Measurements from ENCODE around the gene CD109. TPM values are rescaled to one million over a fixed set of nuclear protein-coding genes. Genes with fewer than 3 reads are reported as not detected.

CD109 gene
- total and polyA plus RNA-seq, 2 of the 8 experiments (the other 6 are each of a cell fraction or from before 2014, with no cell fraction given), result 1.4 to 5.3 TPM

DNA sequence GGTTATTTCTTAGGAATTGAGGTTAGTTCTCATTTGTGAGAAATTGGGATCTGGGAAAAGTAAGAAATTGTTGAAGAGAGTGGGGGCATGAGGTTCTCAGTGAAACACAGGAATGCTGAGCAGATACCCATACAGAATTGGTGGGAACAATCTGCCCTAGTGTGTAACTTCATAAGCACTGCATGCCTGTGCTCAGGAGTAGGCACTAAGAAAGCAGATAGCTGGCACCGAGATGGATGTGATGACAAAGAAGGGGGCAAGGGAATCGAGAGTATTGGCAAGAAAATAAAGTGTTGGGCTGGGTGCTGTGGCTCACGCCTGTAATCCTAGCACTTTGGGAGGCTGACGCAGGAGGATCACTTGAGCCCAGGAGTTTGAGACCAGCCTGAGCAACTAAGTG is 46.2 kb upstream of the CD109 start:
- no peaks in the 10 kb centered on the region for H3K9me3 ChIP-seq (ENCODE audit: insufficient read depth in 2 of 2, low read depth in 1 of 2, low read length in 1 of 2)
- H3K9ac ChIP-seq (replicated peaks in 1 of 4; ENCODE audit: extremely low read depth in 1 of 4, low read depth in 3 of 4, low read length in 3 of 4), result no peak overlapping the region
- no peaks in the 10 kb centered on the region for H3K27me3 ChIP-seq (replicated peaks in 1 of 4; ENCODE audit: control insufficient read depth in 3 of 4, extremely low read depth in 1 of 4, insufficient read depth in 3 of 4, low read length in 3 of 4)
- H4K5ac ChIP-seq (ENCODE audit: insufficient read length, low read depth, low read length), result no peak overlapping the region
- no peaks in the 10 kb centered on the region for H3K36me3 ChIP-seq (ENCODE audit: control insufficient read depth in 2 of 4, insufficient read depth in 4 of 4, low read length in 3 of 4)
- no peaks in the 10 kb centered on the region for H3K79me2 ChIP-seq (ENCODE audit: control insufficient read depth in 1 of 2, insufficient read depth in 2 of 2, low read length in 2 of 2)
- no peak overlapping the region for H2BK15ac ChIP-seq (ENCODE audit: low read length)
- no peak overlapping the region for H2BK12ac ChIP-seq (ENCODE audit: low read depth, low read length)
- no peak overlapping the region for H3K14ac ChIP-seq (ENCODE audit: insufficient read length)
- DNase-seq (ENCODE audit: low read depth in 1 of 2, low spot score in 2 of 2) (no peak), FAIRE-seq (no peak)
- no peak overlapping the region for H3K27ac ChIP-seq (ENCODE audit: low read depth, low read length)
- ChIA-PET CTCF (ENCODE audit: partially characterized antibody) (interaction anchor here (0.8 kb wide), 1 partner anchor 20 kb away, joined by 3 read pairs; no protein-coding TSS in a partner anchor), POLR2A (ENCODE audit: partially characterized antibody) (interaction anchor here (3.1 to 4.3 kb wide), 2 partner anchors 130 to 135 kb away, joined by 11 to 32 read pairs; no protein-coding TSS in a partner anchor)
- H3K4me1 ChIP-seq (replicated peaks in 1 of 4; ENCODE audit: control insufficient read depth in 3 of 4, insufficient read depth in 4 of 4, low read length in 3 of 4), result peaks cover 0 to 4% (median 2%) of the 10 kb centered on the region in 4 experiments; a peak in 2 of 7 replicates
- no peak overlapping the region for H3K4me3 ChIP-seq (ENCODE audit: extremely low read depth in 1 of 4, insufficient read depth in 2 of 4, low read depth in 3 of 4, low read length in 4 of 4)
- 0 out of 2 replicates have a peak, but pooled peaks cover 3% of the 10 kb centered on the region for H3K23me2 ChIP-seq (ENCODE audit: low read depth, low read length)
- H3K4me2 ChIP-seq (ENCODE audit: insufficient read depth in 1 of 2, low read depth in 2 of 2, low read length in 2 of 2), result no peak overlapping the region
- no peak overlapping the region for H4K91ac ChIP-seq (replicated peaks; ENCODE audit: insufficient read length, low read length)
- H4K8ac ChIP-seq (ENCODE audit: extremely low read depth, insufficient read depth, low read length), result no peak overlapping the region
- no peak overlapping the region for H3K4ac ChIP-seq (replicated peaks; ENCODE audit: insufficient read length, low read depth, low read length)
- no peaks in the 10 kb centered on the region for H4K20me1 ChIP-seq (replicated peaks in 1 of 2; ENCODE audit: control insufficient read depth in 1 of 2, insufficient read depth in 2 of 2, low read length in 2 of 2)
- H3K79me1 ChIP-seq (ENCODE audit: low read depth, low read length), result no peaks in the 10 kb centered on the region
- H3K18ac ChIP-seq (ENCODE audit: extremely low read depth, low read length), result no peak overlapping the region
- H2BK5ac ChIP-seq (ENCODE audit: low read depth, low read length), result no peak overlapping the region
- WGBS, 2 experiments (ENCODE audit: extremely low coverage in 1 of 2, insufficient coverage in 1 of 2, insufficient read length in 1 of 2, insufficient replicate concordance in 2 of 2, low coverage in 1 of 2, low lambda C conversion rate in 2 of 2, missing lambda C conversion rate in 1 of 2), result 66% methylated on average over 4 of the region's 4 CpGs; no CpG with 5 or more reads in 1 of the 2 experiments
- H2BK20ac ChIP-seq (ENCODE audit: low read length), result no peak overlapping the region
- H2AFZ ChIP-seq (ENCODE audit: low read length), result no peak overlapping the region
- no peak overlapping the region for H3K56ac ChIP-seq (replicated peaks; ENCODE audit: insufficient read length, low read depth, low read length)
- H3K23ac ChIP-seq (ENCODE audit: insufficient read length), result no peak overlapping the region
- no peak overlapping the region for H2BK120ac ChIP-seq (replicated peaks; ENCODE audit: low read depth, low read length)
- no peak overlapping the region for H2AK5ac ChIP-seq (ENCODE audit: low read depth, low read length)
- TF ChIP-seq NRF1 (IDR thresholded peaks at IDR 0.05; ENCODE audit: low read depth, low read length) (no peak), EP300 (IDR thresholded peaks at IDR 0.05; ENCODE audit: borderline replicate concordance in 1 of 2, low read depth in 2 of 2, low read length in 2 of 2) (no peak), USF2 (IDR thresholded peaks at IDR 0.05; ENCODE audit: low read length) (no peak), SAP30 (IDR thresholded peaks at IDR 0.05; ENCODE audit: insufficient read depth, insufficient replicate concordance, low read length) (no peak), SRF (IDR thresholded peaks at IDR 0.05; ENCODE audit: low read depth, low read length) (no peak)

All from H1 (cell line).